ENCODE results near the gene DYNLT5. TPM values are rescaled to one million over a fixed set of nuclear protein-coding genes. Genes with fewer than 3 reads are reported as not detected.

DYNLT5 gene
- total and polyA plus RNA-seq, 12 donors: 0.21 to 2.6 (median 0.50) TPM; not detected in 3

DNA sequence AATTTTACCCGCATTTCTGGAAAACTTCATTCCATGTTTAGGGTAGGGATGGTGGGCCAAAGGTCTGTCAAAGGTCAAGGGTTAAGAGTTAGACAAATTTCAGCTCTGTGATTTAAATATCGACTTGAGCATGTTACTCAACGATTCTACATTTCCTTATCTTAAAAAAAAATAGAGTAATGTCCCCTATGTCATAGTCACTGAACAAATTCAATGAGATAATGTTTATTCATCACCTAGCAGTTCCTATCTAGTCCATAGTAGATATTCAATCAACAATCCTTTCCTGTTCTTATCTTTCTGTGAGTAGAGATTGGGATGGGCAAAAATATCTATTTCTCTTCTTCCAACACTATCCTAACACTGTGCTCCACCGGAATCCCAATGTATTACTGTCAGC is 1.1 kb upstream of the DYNLT5 start:
- Histone ChIP-seq H3K9me3 (replicated peaks in 1 of 3) (no peaks in the 10 kb centered on the region), H3K27me3 (peaks cover 15% of the 10 kb centered on the region), H3K36me3 (replicated peaks in 1 of 2) (no peaks in the 10 kb centered on the region), H3K4me3 (no peak overlapping the region), H3K27ac (no peak overlapping the region), H3K4me1 (replicated peaks in 1 of 2) (no peaks in the 10 kb centered on the region)
- DNase-seq: no peak
- intact Hi-C loops (cut with DNase I): no loop called here
- no peak for TF ChIP-seq POLR2A (IDR thresholded peaks at IDR 0.05)
- TF ChIP-seq, protein P1, sequence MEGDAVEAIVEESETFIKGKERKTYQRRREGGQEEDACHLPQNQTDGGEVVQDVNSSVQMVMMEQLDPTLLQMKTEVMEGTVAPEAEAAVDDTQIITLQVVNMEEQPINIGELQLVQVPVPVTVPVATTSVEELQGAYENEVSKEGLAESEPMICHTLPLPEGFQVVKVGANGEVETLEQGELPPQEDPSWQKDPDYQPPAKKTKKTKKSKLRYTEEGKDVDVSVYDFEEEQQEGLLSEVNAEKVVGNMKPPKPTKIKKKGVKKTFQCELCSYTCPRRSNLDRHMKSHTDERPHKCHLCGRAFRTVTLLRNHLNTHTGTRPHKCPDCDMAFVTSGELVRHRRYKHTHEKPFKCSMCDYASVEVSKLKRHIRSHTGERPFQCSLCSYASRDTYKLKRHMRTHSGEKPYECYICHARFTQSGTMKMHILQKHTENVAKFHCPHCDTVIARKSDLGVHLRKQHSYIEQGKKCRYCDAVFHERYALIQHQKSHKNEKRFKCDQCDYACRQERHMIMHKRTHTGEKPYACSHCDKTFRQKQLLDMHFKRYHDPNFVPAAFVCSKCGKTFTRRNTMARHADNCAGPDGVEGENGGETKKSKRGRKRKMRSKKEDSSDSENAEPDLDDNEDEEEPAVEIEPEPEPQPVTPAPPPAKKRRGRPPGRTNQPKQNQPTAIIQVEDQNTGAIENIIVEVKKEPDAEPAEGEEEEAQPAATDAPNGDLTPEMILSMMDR (IDR thresholded peaks at IDR 0.05): no peak
- 77 to 82% (median 80%) methylated on average over 4 of the region's 4 CpGs for WGBS, 4 donors

DNA sequence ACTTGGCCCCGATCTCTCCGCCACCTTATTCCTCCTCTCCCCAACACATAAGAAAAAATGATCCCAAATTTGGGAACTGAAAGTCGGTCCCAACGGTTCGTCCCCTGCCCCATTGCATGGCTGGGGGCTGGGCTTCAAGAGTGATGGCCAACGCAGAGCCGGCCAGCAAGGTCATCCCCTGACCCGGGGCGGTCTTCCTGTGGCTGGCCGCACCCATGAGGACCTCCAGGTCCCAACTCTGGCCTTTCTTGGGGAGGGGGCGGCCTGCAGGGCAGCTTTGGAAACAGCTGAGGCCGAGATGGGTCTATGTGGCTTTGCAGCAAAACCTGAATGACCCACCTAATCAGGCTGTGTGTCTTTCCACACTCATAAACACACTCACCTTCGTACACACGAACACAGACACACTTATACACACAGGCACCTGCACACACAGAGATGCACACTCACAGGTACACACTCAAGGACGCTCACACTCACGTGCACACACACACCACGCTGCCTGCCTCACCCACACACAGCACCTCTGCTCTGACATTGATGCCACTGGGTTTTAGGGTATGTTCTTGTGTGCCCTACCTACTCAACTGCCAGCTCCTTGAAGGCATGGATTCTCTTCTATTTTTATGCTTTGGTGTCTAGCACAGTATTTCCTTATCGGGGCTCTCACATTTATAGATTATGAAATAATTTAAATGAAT is 562 bp downstream of the DYNLT5 start:
- Histone ChIP-seq H3K36me3 (replicated peaks in 1 of 2) (no peaks in the 10 kb centered on the region), H3K4me1 (replicated peaks in 1 of 2) (no peaks in the 10 kb centered on the region), H3K27ac (no peak overlapping the region), H3K27me3 (peaks cover 15% of the 10 kb centered on the region), H3K9me3 (replicated peaks in 1 of 3) (no peaks in the 10 kb centered on the region), H3K4me3 (peak overlapping the region in 1 of 4 donors; percentile 43)
- intact Hi-C loops (cut with DNase I): no loop called here
- no peak for DNase-seq
- 43 to 52% (median 49%) methylated on average over 15 to 18 of the region's 18 CpGs for WGBS, 4 donors
- no peak for TF ChIP-seq POLR2A (IDR thresholded peaks at IDR 0.05)
- TF ChIP-seq, protein P1 (IDR thresholded peaks at IDR 0.05): no peak

DNA sequence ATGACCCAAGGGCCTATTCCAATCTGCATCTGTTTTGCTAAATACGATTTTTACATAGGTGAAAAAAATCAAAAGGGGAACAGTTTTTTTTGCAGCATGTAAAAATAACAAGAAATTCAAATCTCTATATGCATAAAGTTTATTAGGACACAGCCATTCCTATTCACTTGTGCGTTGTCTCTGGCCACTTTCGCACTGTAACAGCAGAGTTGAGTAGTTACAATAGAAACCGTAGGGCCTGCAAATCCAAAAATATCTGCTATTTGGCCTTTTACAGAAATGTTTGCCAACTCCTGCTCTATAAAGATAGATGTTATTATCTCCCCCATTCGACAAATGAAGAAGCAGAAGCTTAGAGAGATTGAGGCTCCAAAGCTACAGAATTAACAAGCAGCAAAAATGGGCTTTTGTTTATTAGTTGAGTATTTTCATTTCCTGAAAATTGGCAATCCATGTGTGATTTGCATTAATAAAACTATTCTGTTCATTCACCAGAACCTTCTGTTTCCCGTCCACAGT is 5.5 kb downstream of the DYNLT5 start:
- intact Hi-C loops (cut with DNase I): no loop called here
- TF ChIP-seq, protein P1 (IDR thresholded peaks at IDR 0.05): no peak
- TF ChIP-seq POLR2A (IDR thresholded peaks at IDR 0.05): no peak
- Histone ChIP-seq H3K4me3 (no peak overlapping the region), H3K4me1 (replicated peaks in 1 of 2) (no peaks in the 10 kb centered on the region), H3K36me3 (replicated peaks in 1 of 2) (no peaks in the 10 kb centered on the region), H3K27ac (no peak overlapping the region), H3K9me3 (replicated peaks in 1 of 3) (no peaks in the 10 kb centered on the region), H3K27me3 (peaks cover 4% of the 10 kb centered on the region)
- no peak for DNase-seq
- 74 to 81% (median 77%) methylated on average over 6 of the region's 6 CpGs for WGBS, 4 donors

DNA sequence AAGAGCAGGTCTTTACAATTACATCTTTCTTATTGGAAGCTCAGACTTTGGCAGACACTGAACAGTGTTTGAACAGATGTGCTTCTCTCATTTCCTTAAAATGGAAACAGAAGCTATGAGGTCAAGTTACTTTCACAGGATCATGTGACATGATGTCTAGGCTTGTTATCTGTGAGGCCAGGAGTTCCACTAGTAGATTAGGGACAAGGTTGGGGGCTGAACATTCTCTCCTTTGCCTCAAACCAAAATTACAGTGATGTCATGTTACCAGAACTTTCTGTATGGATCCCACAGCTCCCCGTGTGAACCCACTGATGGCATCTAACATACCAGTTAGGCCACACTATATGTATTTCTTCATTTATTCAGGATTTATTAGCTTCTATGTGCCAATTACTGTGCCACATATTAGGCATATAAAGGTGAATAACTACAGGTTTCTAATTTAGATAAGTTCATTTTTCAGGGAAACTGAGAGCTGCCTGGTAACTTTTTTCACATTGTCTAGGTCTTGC is 6.0 kb downstream of the DYNLT5 start:
- no peaks in the 10 kb centered on the region for H3K9me3 ChIP-seq (replicated peaks in 1 of 3)
- TF ChIP-seq, protein P1 (IDR thresholded peaks at IDR 0.05): no peak
- no peak for TF ChIP-seq POLR2A (IDR thresholded peaks at IDR 0.05)
- no peaks in the 10 kb centered on the region for H3K4me1 ChIP-seq (replicated peaks in 1 of 2)
- DNase-seq: no peak
- H3K27ac ChIP-seq: no peak overlapping the region
- 79 to 90% (median 87%) methylated on average over 1 of the region's 1 CpG for WGBS, 4 donors
- no peaks in the 10 kb centered on the region for H3K36me3 ChIP-seq (replicated peaks in 1 of 2)
- no peaks in the 10 kb centered on the region for H3K27me3 ChIP-seq
- intact Hi-C loops (cut with DNase I): no loop called here
- H3K4me3 ChIP-seq: no peak overlapping the region
